Kidney glomerular epithelial cell (primary cell): ENCODE data around the gene C2.
"Not testable (repeated sequence)": the region's sequence is repeated elsewhere in the genome, so short reads cannot be mapped to it uniquely, and the experiment has no call there.

Experiments used
- DNase-seq: peaks from one replicate; lab custom pipeline; 2025; lab: John Stamatoyannopoulos, UW

C2 gene

GRCh38 chr6:31927863-31928671, 550 bp downstream of the C2 start:
- no peak for DNase-seq

- no peak for DNase-seq
These were observed 1.1 kb downstream of the C2 start for GRCh38 chr6:31928672-31928939.

GRCh38 chr6:31930962-31931361, 3.4 kb downstream of the C2 start:
- DNase-seq = no peak

- DNase-seq = not testable (repeated sequence)
These were observed 4.6 kb downstream of the C2 start for GRCh38 chr6:31932137-31932536.

GRCh38 chr6:31933537-31933936, 6.0 kb downstream of the C2 start:
- DNase-seq = no peak

- DNase-seq = no peak
These were observed 7.5 kb downstream of the C2 start for GRCh38 chr6:31935021-31935420.

GRCh38 chr6:31935823-31936222, 8.3 kb downstream of the C2 start:
- no peak for DNase-seq

- no peak for DNase-seq
These were observed 12.7 kb downstream of the C2 start for GRCh38 chr6:31940256-31940664.

- no peak for DNase-seq
These were observed 16.2 kb downstream of the C2 start for GRCh38 chr6:31943742-31944141.

GRCh38 chr6:31945154-31945506, 17.6 kb downstream of the C2 start:
- DNase-seq = no peak

GRCh38 chr6:31945507-31946369, 18.2 kb downstream of the C2 start, which contains the start of gene CFB:
Gene CFB (plus strand): TSS chr6:31946095. CDS start chr6:31946222, 127 bp downstream.
- DNase-seq = peak; percentile 83

GRCh38 chr6:31946370-31946885, 18.9 kb downstream of the C2 start:
- no peak for DNase-seq

- DNase-seq = no peak
These were observed 19.7 kb downstream of the C2 start for GRCh38 chr6:31947070-31947675.

GRCh38 chr6:31947864-31948263, 20.3 kb downstream of the C2 start:
- no peak for DNase-seq

- no peak for DNase-seq
These were observed 20.8 kb downstream of the C2 start for GRCh38 chr6:31948306-31948705.

GRCh38 chr6:31948753-31949413, 21.4 kb downstream of the C2 start:
- DNase-seq = no peak

GRCh38 chr6:31949926-31950548, 22.5 kb downstream of the C2 start:
- DNase-seq = no peak

- peak; percentile 33 for DNase-seq
These were observed 24.8 kb downstream of the C2 start for GRCh38 chr6:31952140-31952805.

GRCh38 chr6:31952890-31953289, 25.4 kb downstream of the C2 start:
- no peak for DNase-seq

- no peak for DNase-seq
These were observed 27.0 kb downstream of the C2 start for GRCh38 chr6:31954511-31954910.

- DNase-seq = no peak
These were observed 29.3 kb downstream of the C2 start for GRCh38 chr6:31956796-31957195.
